HEK293 (cell line): ENCODE measurements around the gene SMPDL3A.

Experiments used
- ZBTB10 ChIP-seq: fragments of 450-650 bp; formaldehyde crosslinking; IDR thresholded peaks from 2 replicates; pipeline ENCODE4 v1.5.1; 2016; ENCODE audit warnings: missing biosample characterization, missing genetic modification characterization
- ZNF571 ChIP-seq: fragments of 450-650 bp; formaldehyde crosslinking; IDR thresholded peaks from 2 replicates; pipeline ENCODE4 v1.5.0; 2017; ENCODE audit warnings: missing biosample characterization, missing genetic modification characterization
- ZNF664 ChIP-seq: fragments of 450-650 bp; formaldehyde crosslinking; IDR thresholded peaks from 2 replicates; pipeline ENCODE4 v1.5.1; 2016; ENCODE audit warnings: missing biosample characterization, missing genetic modification characterization
- ZNF768 ChIP-seq: fragments of 450-650 bp; formaldehyde crosslinking; IDR thresholded peaks from 2 replicates; pipeline ENCODE4 v1.5.1; 2018; ENCODE audit warnings: missing biosample characterization, mild to moderate bottlenecking, missing genetic modification characterization
- TF ChIP-seq, protein P1 (sequence below): fragments of 450-650 bp; formaldehyde crosslinking; IDR thresholded peaks from 2 replicates; pipeline ENCODE4 v1.5.1; 2017; ENCODE audit warnings: missing biosample characterization, missing genetic modification characterization
- TF ChIP-seq, protein P2 (sequence below): fragments of 450-650 bp; formaldehyde crosslinking; IDR thresholded peaks from 2 replicates; pipeline ENCODE4 v1.5.1; 2016; ENCODE audit warnings: missing biosample characterization, missing genetic modification characterization

DNA sequence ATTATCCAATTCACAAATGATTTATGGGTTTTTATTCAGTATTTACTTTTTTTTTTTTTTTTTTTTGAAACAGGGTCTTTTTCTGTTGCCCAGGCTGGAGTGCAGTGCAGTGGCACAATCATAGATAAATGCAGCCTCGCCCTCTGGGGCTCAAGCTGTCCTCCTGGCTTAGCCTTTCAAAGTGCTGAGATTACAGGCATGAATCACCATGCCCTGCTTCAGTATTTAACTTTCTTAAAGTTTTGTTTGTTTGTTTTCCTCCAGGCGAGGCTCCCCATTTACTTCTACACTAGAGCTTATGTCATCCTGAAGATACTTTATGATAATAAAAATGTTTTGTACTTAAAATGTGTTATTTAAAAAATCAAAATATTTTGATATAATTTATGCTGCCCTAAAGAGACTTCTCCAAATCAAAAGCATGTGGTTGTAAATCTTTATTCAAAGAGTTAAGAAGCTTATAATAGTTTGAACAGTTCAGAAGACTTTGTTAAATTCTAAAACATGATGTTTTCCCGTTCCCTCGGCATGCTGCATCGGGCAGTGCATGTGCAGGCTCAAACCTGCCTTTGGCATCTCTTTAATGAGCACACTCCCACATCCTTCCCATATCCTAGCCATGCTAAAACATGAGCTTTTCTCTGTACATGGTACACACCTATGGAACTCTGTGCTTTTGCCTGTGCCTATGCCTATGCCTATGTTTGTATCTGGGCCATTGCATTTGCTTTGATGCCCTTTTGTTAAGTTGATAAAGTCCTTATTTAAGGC is 11.0 kb downstream of the SMPDL3A start:
- TF ChIP-seq ZNF768 (tag by site-specific recombination) (no peak), ZNF664 (tag by site-specific recombination) (no peak), ZNF571 (tag by site-specific recombination) (no peak), ZBTB10 (no peak)
- TF ChIP-seq, protein P1, sequence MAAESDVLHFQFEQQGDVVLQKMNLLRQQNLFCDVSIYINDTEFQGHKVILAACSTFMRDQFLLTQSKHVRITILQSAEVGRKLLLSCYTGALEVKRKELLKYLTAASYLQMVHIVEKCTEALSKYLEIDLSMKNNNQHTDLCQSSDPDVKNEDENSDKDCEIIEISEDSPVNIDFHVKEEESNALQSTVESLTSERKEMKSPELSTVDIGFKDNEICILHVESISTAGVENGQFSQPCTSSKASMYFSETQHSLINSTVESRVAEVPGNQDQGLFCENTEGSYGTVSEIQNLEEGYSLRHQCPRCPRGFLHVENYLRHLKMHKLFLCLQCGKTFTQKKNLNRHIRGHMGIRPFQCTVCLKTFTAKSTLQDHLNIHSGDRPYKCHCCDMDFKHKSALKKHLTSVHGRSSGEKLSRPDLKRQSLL (tag by site-specific recombination), result no peak
- TF ChIP-seq, protein P2, sequence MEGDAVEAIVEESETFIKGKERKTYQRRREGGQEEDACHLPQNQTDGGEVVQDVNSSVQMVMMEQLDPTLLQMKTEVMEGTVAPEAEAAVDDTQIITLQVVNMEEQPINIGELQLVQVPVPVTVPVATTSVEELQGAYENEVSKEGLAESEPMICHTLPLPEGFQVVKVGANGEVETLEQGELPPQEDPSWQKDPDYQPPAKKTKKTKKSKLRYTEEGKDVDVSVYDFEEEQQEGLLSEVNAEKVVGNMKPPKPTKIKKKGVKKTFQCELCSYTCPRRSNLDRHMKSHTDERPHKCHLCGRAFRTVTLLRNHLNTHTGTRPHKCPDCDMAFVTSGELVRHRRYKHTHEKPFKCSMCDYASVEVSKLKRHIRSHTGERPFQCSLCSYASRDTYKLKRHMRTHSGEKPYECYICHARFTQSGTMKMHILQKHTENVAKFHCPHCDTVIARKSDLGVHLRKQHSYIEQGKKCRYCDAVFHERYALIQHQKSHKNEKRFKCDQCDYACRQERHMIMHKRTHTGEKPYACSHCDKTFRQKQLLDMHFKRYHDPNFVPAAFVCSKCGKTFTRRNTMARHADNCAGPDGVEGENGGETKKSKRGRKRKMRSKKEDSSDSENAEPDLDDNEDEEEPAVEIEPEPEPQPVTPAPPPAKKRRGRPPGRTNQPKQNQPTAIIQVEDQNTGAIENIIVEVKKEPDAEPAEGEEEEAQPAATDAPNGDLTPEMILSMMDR (tag by site-specific recombination), result no peak
